Spinal cord (tissue), 4 donors: ENCODE data around the gene DNAAF2. TPM values are rescaled to one million over a fixed set of nuclear protein-coding genes. Genes with fewer than 3 reads are reported as not detected.

Source experiments
- polyA plus RNA-seq, 2 donors: library from polyadenylated mRNA; unstranded; fragments of 120-200 nt; gene quantifications; one replicate each; pipeline ENCODE4 v1.2.1, GENCODE V29; 2013; ENCODE audit not compliant: insufficient read length in 2 of 2
- small RNA-seq: library from RNA; depleted of rRNA; stranded (forward); fragments of <200 nt; gene quantifications from one replicate; pipeline ENCODE3, GENCODE V24; 2014; ENCODE audit warnings: low replicate concordance
- total RNA-seq, 2 donors: library from RNA; depleted of rRNA in 1 of 2; stranded (reverse); fragments of 120-200 nt in 1 of 2; fragments of >200 nt in 1 of 2; gene quantifications; one replicate each; pipeline versions ENCODE4 v1.2.3 to v1.2.4, GENCODE V29; 2013 to 2014

Gene DNAAF2
- total and polyA plus RNA-seq, 4 donors, result 9.0 to 13.6 (median 12.8) TPM

Small RNA genes within 50 kb of the gene (small RNA-seq; reads per million reads assigned to genes)
- gene AL139099.3, result not detected
- not detected for gene AL139099.4
- gene RF00019, result not detected
- gene RNU6ATAC30P, result not detected

Other genes with a start within 250 kb of the DNAAF2 start
- gene RPS29, start 48.9 kb downstream of the DNAAF2 start, total RNA-seq, result 1,000 to 10,000 TPM in 1 of 2 donors, 100 to 1,000 TPM in 1; 808 to 2,775 TPM
- 1,000 to 10,000 TPM; 1,015 to 1,156 TPM for gene RPS29, start 48.9 kb downstream of the DNAAF2 start, polyA plus RNA-seq
- gene LRR1, start 36.3 kb downstream of the DNAAF2 start, total RNA-seq, result 10 to 100 TPM in 1 of 2 donors, 1 to 10 TPM in 1; 9.1 to 11.3 TPM
- 10 to 100 TPM in 1 of 2 donors, 1 to 10 TPM in 1; 6.8 to 10.0 TPM for gene LRR1, start 36.3 kb downstream of the DNAAF2 start, polyA plus RNA-seq
- 100 to 1,000 TPM in 1 of 2 donors, 10 to 100 TPM in 1; 77.6 to 249 TPM for gene RPL36AL, start 14.6 kb downstream of the DNAAF2 start, total RNA-seq
- gene RPL36AL, start 14.6 kb downstream of the DNAAF2 start, polyA plus RNA-seq, result 100 to 1,000 TPM; 136 to 153 TPM
- gene MGAT2, start 14.4 kb downstream of the DNAAF2 start, total RNA-seq, result 10 to 100 TPM; 36.5 to 39.1 TPM
- gene MGAT2, start 14.4 kb downstream of the DNAAF2 start, polyA plus RNA-seq, result 10 to 100 TPM; 17.3 to 27.7 TPM
- gene POLE2, start 53.0 kb upstream of the DNAAF2 start, total RNA-seq, result 10 to 100 TPM; 10.6 to 20.1 TPM
- gene POLE2, start 53.0 kb upstream of the DNAAF2 start, polyA plus RNA-seq, result 10 to 100 TPM in 1 of 2 donors, 1 to 10 TPM in 1; 8.3 to 14.8 TPM
- gene KLHDC1, start 57.9 kb upstream of the DNAAF2 start, total RNA-seq, result 10 to 100 TPM; 13.4 to 14.9 TPM
- gene KLHDC1, start 57.9 kb upstream of the DNAAF2 start, polyA plus RNA-seq, result 1 to 10 TPM; 4.7 to 7.9 TPM
- 100 to 1,000 TPM in 1 of 2 donors, 10 to 100 TPM in 1; 96.3 to 116 TPM for gene KLHDC2, start 132.9 kb upstream of the DNAAF2 start, total RNA-seq
- 10 to 100 TPM; 88.9 to 96.1 TPM for gene KLHDC2, start 132.9 kb upstream of the DNAAF2 start, polyA plus RNA-seq
- 100 to 1,000 TPM; 101 to 111 TPM for gene NEMF, start 217.5 kb upstream of the DNAAF2 start, total RNA-seq
- gene NEMF, start 217.5 kb upstream of the DNAAF2 start, polyA plus RNA-seq, result 10 to 100 TPM; 54.5 to 67.3 TPM